Retinal pigment epithelial cell (primary cell): Measurements from ENCODE around the gene ZC3H18.
A peak's percentile ranks its signal among the peaks of the same experiment; 100 is the strongest.
"Not testable (repeated sequence)": the region's sequence is repeated elsewhere in the genome, so short reads cannot be mapped to it uniquely, and the experiment has no call there.

ENCODE experiments used
- DNase-seq: peaks from one replicate; pipeline ENCODE4 v3.0.0-alpha.2; 2010; ENCODE audit warnings: low read depth
- H3K4me3 ChIP-seq: 2 replicates; pipeline ENCODE4 v1.5.1; 2011; ENCODE audit warnings: mild to moderate bottlenecking, low read length, control low read depth, moderate library complexity
- TF ChIP-seq, protein P1 (sequence below): conservative IDR thresholded peaks from 2 replicates; pipeline ENCODE4 v1.5.1; 2011; ENCODE audit warnings: low read depth, low read length, control low read depth, inconsistent platforms

ZC3H18 gene

DNA sequence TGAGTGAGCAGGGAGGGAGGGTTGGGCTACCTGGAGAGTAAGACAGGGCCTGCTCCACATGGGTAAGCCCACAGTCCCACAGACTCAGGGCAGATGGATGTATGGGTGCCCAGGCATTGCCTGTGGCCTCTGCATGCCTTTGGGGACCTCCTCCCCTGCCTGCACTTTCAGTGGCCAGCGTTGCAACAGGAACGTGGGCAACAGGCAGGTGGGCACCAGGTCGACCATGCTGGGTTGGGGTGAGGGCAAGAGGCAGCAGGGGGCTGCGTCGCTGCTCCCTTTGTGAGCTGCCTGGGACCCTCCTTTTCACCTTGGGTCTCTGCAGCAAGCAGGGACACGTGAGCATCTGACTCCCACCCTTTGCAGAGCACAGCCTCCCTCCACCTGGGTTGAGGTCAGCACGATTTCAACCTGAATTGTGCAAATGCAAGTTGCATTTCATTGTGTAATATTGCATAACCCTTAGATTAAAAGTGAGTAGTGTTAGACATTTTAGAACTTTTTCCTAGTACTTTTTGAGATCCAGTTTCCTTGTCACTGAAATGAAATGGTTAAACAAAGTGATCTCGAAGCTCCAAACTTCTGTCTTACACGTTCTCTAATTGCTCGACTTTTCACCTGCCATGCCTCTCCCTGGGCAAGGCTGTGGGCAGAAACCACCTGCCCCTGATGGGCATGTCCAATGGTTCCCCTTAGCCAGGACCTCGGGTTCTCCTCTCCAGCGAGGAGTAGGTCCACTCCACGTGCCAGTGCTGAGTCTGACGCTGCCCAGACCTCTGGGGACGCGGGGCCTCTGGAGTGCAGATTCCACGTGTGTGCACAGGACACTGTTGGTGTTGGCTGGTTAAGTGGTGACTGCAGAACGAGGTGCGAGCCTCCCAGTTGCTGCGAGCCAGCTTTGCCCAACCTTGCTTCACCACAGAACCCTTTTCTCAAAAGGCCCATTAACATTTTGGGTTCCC, 35.3 kb downstream of the ZC3H18 start:
- no peak for DNase-seq
- TF ChIP-seq, protein P1, sequence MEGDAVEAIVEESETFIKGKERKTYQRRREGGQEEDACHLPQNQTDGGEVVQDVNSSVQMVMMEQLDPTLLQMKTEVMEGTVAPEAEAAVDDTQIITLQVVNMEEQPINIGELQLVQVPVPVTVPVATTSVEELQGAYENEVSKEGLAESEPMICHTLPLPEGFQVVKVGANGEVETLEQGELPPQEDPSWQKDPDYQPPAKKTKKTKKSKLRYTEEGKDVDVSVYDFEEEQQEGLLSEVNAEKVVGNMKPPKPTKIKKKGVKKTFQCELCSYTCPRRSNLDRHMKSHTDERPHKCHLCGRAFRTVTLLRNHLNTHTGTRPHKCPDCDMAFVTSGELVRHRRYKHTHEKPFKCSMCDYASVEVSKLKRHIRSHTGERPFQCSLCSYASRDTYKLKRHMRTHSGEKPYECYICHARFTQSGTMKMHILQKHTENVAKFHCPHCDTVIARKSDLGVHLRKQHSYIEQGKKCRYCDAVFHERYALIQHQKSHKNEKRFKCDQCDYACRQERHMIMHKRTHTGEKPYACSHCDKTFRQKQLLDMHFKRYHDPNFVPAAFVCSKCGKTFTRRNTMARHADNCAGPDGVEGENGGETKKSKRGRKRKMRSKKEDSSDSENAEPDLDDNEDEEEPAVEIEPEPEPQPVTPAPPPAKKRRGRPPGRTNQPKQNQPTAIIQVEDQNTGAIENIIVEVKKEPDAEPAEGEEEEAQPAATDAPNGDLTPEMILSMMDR = no peak
- H3K4me3 ChIP-seq = no peak overlapping the region

DNA sequence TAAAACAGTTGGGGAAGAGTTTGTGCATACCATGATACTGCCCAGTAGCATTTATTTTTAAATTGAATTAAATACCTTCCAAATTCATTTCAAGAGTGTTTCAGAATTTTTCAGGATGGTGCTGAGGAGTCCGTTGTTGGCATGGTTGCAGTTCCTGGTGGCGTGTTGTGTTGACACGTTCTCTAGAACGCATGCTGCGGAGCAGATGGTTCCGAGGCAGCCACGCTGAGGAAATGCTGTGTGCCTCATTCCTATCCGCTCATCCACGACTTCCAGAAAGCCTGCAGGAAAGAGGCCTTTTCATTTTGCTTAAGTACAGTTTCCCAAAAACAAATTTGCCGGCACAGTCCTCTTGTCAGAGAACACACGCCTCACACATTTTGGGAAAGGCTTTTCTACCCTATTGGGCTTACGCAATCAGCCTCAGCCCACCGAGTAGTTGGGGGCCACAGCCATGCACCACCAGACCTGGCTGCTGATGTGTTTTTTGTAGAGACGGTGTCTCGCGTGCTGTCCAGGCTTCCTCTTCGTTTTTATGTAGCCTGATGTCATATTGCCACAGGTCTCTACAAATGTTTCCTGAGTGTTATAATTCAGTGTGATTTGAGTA, 36.0 kb downstream of the ZC3H18 start:
- TF ChIP-seq, protein P1 = no peak
- no peak overlapping the region for H3K4me3 ChIP-seq
- DNase-seq = no peak

DNA sequence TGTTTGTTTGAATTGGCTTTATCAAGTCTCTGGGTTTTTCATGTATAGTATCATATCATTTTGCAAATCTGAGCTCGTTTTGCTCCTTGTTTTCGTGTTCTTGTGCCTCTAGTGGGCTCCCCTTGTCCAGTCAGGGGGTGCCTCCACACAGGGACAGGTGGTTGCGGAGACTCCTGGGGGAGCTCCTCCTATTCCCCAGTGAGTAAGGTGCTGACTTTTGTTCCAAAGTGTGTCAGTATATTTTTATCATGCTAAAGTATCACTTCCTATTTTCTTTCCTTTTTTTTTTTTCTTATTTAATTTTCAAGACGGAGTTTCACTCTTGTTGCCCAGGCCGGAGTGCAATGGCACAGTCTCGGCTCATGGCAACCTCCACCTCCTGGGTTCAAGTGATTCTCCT, 37.9 kb downstream of the ZC3H18 start:
- TF ChIP-seq, protein P1 = no peak
- H3K4me3 ChIP-seq = no peak overlapping the region
- DNase-seq = no peak

DNA sequence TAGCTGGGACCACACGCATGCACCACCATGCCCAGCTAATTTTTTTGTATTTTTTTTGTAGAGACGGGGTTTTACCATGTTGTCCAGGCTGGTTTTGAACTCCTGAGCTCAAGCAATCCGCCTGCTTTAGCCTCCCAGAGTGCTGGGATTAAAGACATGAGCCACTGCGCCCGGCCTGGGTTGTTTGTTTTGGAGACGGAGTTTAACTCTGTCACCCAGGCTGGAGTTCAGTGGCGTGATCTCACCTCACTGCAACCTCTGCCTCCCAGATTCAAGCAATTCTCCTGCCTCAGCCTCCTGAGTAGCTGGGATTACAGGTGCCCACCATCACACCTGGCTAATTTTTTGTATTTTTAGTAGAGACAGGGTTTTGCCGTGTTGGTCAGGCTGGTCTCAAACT, 39.2 kb downstream of the ZC3H18 start:
- not testable (repeated sequence) for DNase-seq, H3K4me3 ChIP-seq

DNA sequence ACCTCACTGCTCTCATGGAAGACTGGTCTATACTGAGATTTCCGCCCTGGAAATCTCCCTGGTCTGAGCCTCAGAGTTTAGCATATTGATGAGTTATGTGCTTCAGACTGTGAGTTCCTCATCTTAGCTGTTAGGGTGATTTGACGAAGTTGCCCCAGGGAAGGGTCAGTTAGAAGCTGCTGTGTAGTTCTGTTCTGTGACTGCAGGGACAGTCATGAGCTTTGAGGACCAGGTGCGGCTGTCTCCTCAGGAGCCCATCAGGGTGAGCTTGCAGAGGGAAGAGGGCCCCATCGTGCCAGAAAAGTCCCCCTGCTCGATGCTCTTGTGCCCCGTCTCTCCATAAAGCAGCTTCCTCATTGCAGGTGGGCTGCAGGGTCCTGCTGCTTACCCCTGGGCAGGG, 39.9 kb downstream of the ZC3H18 start:
- H3K4me3 ChIP-seq = no peak overlapping the region
- TF ChIP-seq, protein P1 = peak; percentile 26
- no peak for DNase-seq

DNA sequence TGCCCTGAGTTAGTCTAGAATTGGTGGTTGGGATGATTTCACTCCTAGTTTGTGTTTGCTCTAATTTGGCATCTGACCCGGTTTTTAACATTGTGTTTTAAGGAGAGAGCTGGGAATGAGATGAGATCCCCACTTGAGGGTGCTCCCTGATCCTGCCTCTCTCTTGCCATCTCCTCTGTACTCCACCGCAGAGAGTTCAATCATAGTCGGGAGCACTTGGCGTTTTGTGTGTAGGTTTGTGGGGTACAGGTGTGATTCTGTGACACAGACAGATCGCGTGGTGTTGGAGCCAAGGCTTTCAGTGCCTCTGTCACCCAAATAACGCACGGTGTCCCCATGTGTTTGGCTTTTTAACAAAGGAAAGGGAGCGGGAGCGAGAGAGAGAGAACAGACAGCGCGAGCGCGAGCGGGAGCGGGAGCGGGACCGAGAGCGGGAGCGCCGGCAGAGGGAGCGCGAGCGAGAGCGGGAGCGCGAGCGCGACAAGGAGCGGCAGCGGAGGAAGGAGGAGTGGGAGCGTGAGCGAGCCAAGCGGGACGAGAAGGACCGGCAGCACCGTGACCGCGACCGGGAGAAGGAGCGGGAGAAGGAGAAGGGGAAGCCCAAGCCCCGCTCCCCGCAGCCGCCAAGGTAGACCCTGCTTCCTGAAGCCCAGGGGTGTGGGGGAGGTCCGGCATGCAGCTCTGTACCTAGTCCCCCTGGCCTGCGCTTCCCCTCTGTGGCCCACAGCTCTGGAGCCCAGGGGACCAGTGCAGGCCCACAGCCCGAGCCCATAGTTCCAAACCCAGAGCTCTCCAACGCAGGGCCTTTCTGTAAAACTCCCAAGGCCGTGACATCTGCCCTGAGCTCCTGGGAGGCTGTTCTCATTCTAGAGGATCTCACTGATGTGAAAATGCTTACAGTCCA, 41.0 kb downstream of the ZC3H18 start:
- H3K4me3 ChIP-seq = no peak overlapping the region
- no peak for DNase-seq

More for the DNA sequence above, 41.0 kb downstream of the ZC3H18 start:
- TF ChIP-seq, protein P1 = no peak
